Neural progenitor cell (in vitro differentiated cells): Measurements from ENCODE around the gene ZNF276.

Experiments used
- CTCF ChIP-seq: fragments of 200-600 bp; sonication (generic); IDR thresholded peaks from 2 replicates; pipeline ENCODE4 v1.5.1; 2017; ENCODE audit warnings: antibody characterized with exemption, mild to moderate bottlenecking
- EZH2 ChIP-seq: fragments of 200-600 bp; sonication (generic); IDR thresholded peaks from 2 replicates; pipeline ENCODE4 v1.6.1; 2017; ENCODE audit warnings: antibody characterized with exemption, mild to moderate bottlenecking, moderate library complexity

- TF ChIP-seq CTCF (no peak), EZH2 (no peak)
Observed at GRCh38 chr16:89748921-89749320, 27.6 kb downstream of the ZNF276 start.
